HCT116 (cell line): ENCODE measurements around the gene CORO7.

Experiments
- EZH2 ChIP-seq: fragments of 200-600 bp; sonication (generic); IDR thresholded peaks from 2 replicates; pipeline ENCODE4 v1.6.1; 2017; ENCODE audit warnings: antibody characterized with exemption, mixed run types
- POLR2A ChIP-seq: IDR thresholded peaks from 2 replicates; pipeline ENCODE4 v1.7.0; 2011; ENCODE audit warnings: borderline replicate concordance; ENCODE audit not compliant: insufficient read depth, insufficient read length; ENCODE audit errors: extremely low read depth
- RAD21 ChIP-seq: IDR thresholded peaks from 2 replicates; pipeline ENCODE4 v1.6.1; 2012; ENCODE audit warnings: low read depth, mild to moderate bottlenecking
- TCF7L2 ChIP-seq: IDR thresholded peaks from 2 replicates; pipeline ENCODE4 v1.7.0; 2011; ENCODE audit warnings: borderline replicate concordance, inconsistent platforms; ENCODE audit not compliant: insufficient read depth, insufficient read length; ENCODE audit errors: extremely low read depth
- ZNF274 ChIP-seq: fragments of 200-500 bp; sonication (Bioruptor generic); IDR thresholded peaks from 2 replicates; pipeline ENCODE4 v1.6.1; 2014; ENCODE audit warnings: mild to moderate bottlenecking, low read depth, low read length, inconsistent platforms
- TF ChIP-seq, protein P1 (sequence below), 3 experiments: fragments of 200-600 bp in 1 of 3; sonication (generic) in 1 of 3; IDR thresholded peaks in 2 of 3; conservative IDR thresholded peaks in 1 of 3; 2 replicates each; pipeline ENCODE4 v1.5.1; 2012 to 2017; ENCODE audit warnings: low read depth in 2 of 3, low read length in 2 of 3, antibody characterized with exemption in 1 of 3, borderline replicate concordance in 1 of 3, control low read depth in 1 of 3, mild to moderate bottlenecking in 1 of 3, mixed read lengths in 1 of 3, mixed run types in 1 of 3, moderate library complexity in 1 of 3; ENCODE audit not compliant: insufficient read depth in 1 of 3

DNA sequence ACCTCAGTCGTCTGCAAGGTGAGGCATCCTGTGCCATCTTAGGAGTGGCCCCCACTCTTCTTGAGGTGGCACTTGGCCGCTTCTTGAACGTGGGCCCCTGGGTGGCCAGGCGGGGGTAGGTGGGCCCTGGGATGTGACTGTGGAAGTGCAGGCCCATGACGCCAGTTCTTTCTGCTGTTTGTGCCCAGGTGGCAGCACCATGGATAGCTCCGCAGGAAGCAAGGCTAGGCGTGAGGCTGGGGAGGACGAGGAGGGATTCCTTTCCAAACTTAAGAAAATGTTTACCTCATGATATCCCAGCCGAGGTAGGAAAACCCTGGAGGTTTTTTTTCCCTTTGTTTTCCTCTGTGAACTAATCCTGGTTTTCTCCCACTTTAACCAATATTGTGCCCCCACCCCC, 38.2 kb upstream of the CORO7 start:
- TF ChIP-seq, protein P1, sequence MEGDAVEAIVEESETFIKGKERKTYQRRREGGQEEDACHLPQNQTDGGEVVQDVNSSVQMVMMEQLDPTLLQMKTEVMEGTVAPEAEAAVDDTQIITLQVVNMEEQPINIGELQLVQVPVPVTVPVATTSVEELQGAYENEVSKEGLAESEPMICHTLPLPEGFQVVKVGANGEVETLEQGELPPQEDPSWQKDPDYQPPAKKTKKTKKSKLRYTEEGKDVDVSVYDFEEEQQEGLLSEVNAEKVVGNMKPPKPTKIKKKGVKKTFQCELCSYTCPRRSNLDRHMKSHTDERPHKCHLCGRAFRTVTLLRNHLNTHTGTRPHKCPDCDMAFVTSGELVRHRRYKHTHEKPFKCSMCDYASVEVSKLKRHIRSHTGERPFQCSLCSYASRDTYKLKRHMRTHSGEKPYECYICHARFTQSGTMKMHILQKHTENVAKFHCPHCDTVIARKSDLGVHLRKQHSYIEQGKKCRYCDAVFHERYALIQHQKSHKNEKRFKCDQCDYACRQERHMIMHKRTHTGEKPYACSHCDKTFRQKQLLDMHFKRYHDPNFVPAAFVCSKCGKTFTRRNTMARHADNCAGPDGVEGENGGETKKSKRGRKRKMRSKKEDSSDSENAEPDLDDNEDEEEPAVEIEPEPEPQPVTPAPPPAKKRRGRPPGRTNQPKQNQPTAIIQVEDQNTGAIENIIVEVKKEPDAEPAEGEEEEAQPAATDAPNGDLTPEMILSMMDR (IDR thresholded peaks at IDR 0.05 in 2 of 3, conservative IDR thresholded peaks at IDR 0.05 in 1 of 3; ENCODE audit: borderline replicate concordance in 1 of 3, insufficient read depth in 1 of 3, low read depth in 2 of 3, low read length in 2 of 3) = no peak
- TF ChIP-seq ZNF274 (no peak), EZH2 (no peak), POLR2A (no peak), RAD21 (no peak), TCF7L2 (no peak)
